H9 (cell line): Measurements from ENCODE around the gene POLE3. TPM values are rescaled to one million over a fixed set of nuclear protein-coding genes. Genes with fewer than 3 reads are reported as not detected.

Experiments
- DNase-seq: peaks from one replicate; pipeline ENCODE4 v3.0.0-alpha.2; 2017
- H2AFZ ChIP-seq: one replicate; pipeline ENCODE4 v1.6.1; 2013; ENCODE audit warnings: mild to moderate bottlenecking, low read length, control low read depth, moderate library complexity
- H2AK5ac ChIP-seq: 2 replicates; pipeline ENCODE4 v1.6.1; 2013; ENCODE audit warnings: low read length, control low read depth, mixed read lengths; ENCODE audit not compliant: insufficient read length
- H2BK120ac ChIP-seq: one replicate; pipeline ENCODE4 v1.6.1; 2013; ENCODE audit warnings: low read depth, mild to moderate bottlenecking, low read length, control low read depth, inconsistent platforms; ENCODE audit not compliant: poor library complexity, severe bottlenecking
- H2BK12ac ChIP-seq: 2 replicates; pipeline ENCODE4 v1.6.1; 2013; ENCODE audit warnings: low read length, control low read depth, mixed read lengths, low read depth; ENCODE audit not compliant: insufficient read length
- H2BK15ac ChIP-seq: 2 replicates; pipeline ENCODE4 v1.6.1; 2013; ENCODE audit warnings: low read depth, low read length, control low read depth
- H2BK20ac ChIP-seq: one replicate; pipeline ENCODE4 v1.6.1; 2013; ENCODE audit warnings: low read depth, mild to moderate bottlenecking, low read length, control low read depth, inconsistent platforms; ENCODE audit not compliant: poor library complexity, severe bottlenecking
- H2BK5ac ChIP-seq: 2 replicates; pipeline ENCODE4 v1.6.1; 2013; ENCODE audit warnings: low read length, control low read depth, mixed read lengths; ENCODE audit not compliant: insufficient read length
- H3K14ac ChIP-seq: 2 replicates; pipeline ENCODE4 v1.6.1; 2013; ENCODE audit warnings: low read length, control low read depth; ENCODE audit not compliant: insufficient read depth
- H3K18ac ChIP-seq: 2 replicates; pipeline ENCODE4 v1.6.1; 2013; ENCODE audit warnings: low read depth, mild to moderate bottlenecking, mixed read lengths, low read length, control low read depth; ENCODE audit not compliant: insufficient read length
- H3K23ac ChIP-seq: 2 replicates; pipeline ENCODE4 v1.6.1; 2013; ENCODE audit warnings: low read length, control low read depth, mixed read lengths, low read depth; ENCODE audit not compliant: insufficient read length
- H3K23me2 ChIP-seq: 2 replicates; pipeline ENCODE4 v1.6.1; 2013; ENCODE audit warnings: low read depth, mild to moderate bottlenecking, mixed read lengths, low read length, control low read depth; ENCODE audit not compliant: insufficient read length, poor library complexity, severe bottlenecking
- H3K27ac ChIP-seq: 2 replicates; pipeline ENCODE4 v1.5.1; 2013; ENCODE audit warnings: low read length, control low read depth, mixed read lengths, low read depth; ENCODE audit not compliant: insufficient read length
- H3K27me3 ChIP-seq: 2 replicates; pipeline ENCODE4 v1.6.1; 2013; ENCODE audit warnings: low read length, control low read depth, inconsistent platforms; ENCODE audit not compliant: insufficient read depth
- H3K4ac ChIP-seq: 2 replicates; pipeline ENCODE4 v1.6.1; 2013; ENCODE audit warnings: low read depth, mild to moderate bottlenecking, control low read depth, inconsistent platforms, low read length, moderate library complexity
- H3K4me1 ChIP-seq: 2 replicates; pipeline ENCODE4 v1.6.1; 2013; ENCODE audit warnings: low read length, control low read depth, inconsistent platforms; ENCODE audit not compliant: insufficient read depth
- H3K4me2 ChIP-seq: 2 replicates; pipeline ENCODE4 v1.6.1; 2013; ENCODE audit warnings: low read length, control low read depth, mixed read lengths; ENCODE audit not compliant: insufficient read length, insufficient read depth
- H3K56ac ChIP-seq: 2 replicates; pipeline ENCODE4 v1.6.1; 2013; ENCODE audit warnings: low read depth, mild to moderate bottlenecking, mixed read lengths, low read length, control low read depth; ENCODE audit not compliant: insufficient read length
- H3K79me1 ChIP-seq: 2 replicates; pipeline ENCODE4 v1.6.1; 2013; ENCODE audit warnings: low read depth, mild to moderate bottlenecking, moderate library complexity, low read length, control low read depth, inconsistent platforms; ENCODE audit not compliant: insufficient read depth, poor library complexity, severe bottlenecking
- H3K79me2 ChIP-seq: 2 replicates; pipeline ENCODE4 v1.6.1; 2013; ENCODE audit warnings: low read length, control low read depth, inconsistent platforms; ENCODE audit not compliant: insufficient read depth
- H3K9ac ChIP-seq: 2 replicates; pipeline ENCODE4 v1.6.1; 2013; ENCODE audit warnings: low read length, control low read depth, mixed read lengths; ENCODE audit not compliant: insufficient read length; ENCODE audit errors: extremely low read depth
- H3K9me3 ChIP-seq: one replicate; pipeline ENCODE4 v1.6.1; 2013; ENCODE audit warnings: low read depth, low read length, inconsistent platforms; ENCODE audit not compliant: control insufficient read depth
- H3T11ph ChIP-seq: one replicate; pipeline ENCODE4 v1.6.1; 2013; ENCODE audit warnings: mild to moderate bottlenecking, low read length, control low read depth, inconsistent platforms
- H4K20me1 ChIP-seq: one replicate; pipeline ENCODE4 v1.6.1; 2013; ENCODE audit not compliant: control insufficient read depth, insufficient read length, insufficient read depth
- H4K5ac ChIP-seq: 2 replicates; pipeline ENCODE4 v1.6.1; 2013; ENCODE audit warnings: low read depth, mild to moderate bottlenecking, mixed read lengths, low read length, control low read depth; ENCODE audit not compliant: insufficient read length
- H4K8ac ChIP-seq: replicated peaks from 2 replicates; pipeline ENCODE4 v1.6.1; 2013; ENCODE audit warnings: low read length, control low read depth, mixed read lengths, low read depth; ENCODE audit not compliant: insufficient read length
- H4K91ac ChIP-seq: 2 replicates; pipeline ENCODE4 v1.6.1; 2013; ENCODE audit warnings: low read depth, mild to moderate bottlenecking, moderate library complexity, mixed read lengths, low read length, control low read depth; ENCODE audit not compliant: insufficient read length
- H3K27ac Mint-ChIP-seq, 3 experiments: 2 replicates in 2 of 3; 3 replicates in 1 of 3; pipeline ENCODE4 v1.8.0; 2020 to 2021; ENCODE audit warnings: mixed read lengths in 3 of 3, mild to moderate bottlenecking in 1 of 3, moderate library complexity in 1 of 3
- H3K27me3 Mint-ChIP-seq: 2 replicates; pipeline ENCODE4 v1.8.0; 2021; ENCODE audit warnings: low read depth, mild to moderate bottlenecking, moderate library complexity, mixed read lengths
- H3K36me3 Mint-ChIP-seq, 3 experiments: 2 replicates in 2 of 3; 3 replicates in 1 of 3; pipeline ENCODE4 v1.8.0; 2020 to 2021; ENCODE audit warnings: low read depth in 3 of 3, mixed read lengths in 3 of 3; ENCODE audit not compliant: insufficient read depth in 1 of 3
- H3K4me1 Mint-ChIP-seq, 2 experiments: 2 replicates each; pipeline ENCODE4 v1.8.0; 2020; ENCODE audit warnings: mixed read lengths in 2 of 2
- H3K4me3 Mint-ChIP-seq, 2 experiments: 2 replicates in 1 of 2; 3 replicates in 1 of 2; pipeline ENCODE4 v1.8.0; 2020 to 2021; ENCODE audit warnings: mild to moderate bottlenecking in 2 of 2, mixed read lengths in 2 of 2, moderate library complexity in 1 of 2
- H3K9me3 Mint-ChIP-seq, 2 experiments: 2 replicates in 1 of 2; 3 replicates in 1 of 2; pipeline ENCODE4 v1.8.0; 2020; ENCODE audit warnings: mild to moderate bottlenecking in 2 of 2, mixed read lengths in 2 of 2, moderate library complexity in 1 of 2
- WGBS: extraction: QIAGEN DNeasy Blood & Tissue Kit; methylation state at CpG from one replicate; pipeline ENCODE4 v1.1.7; 2013; ENCODE audit warnings: missing lambda C conversion rate, low lambda C conversion rate, mixed read lengths; ENCODE audit not compliant: insufficient read length; ENCODE audit errors: extremely low coverage; 5-methylcytosine and 5-hydroxymethylcytosine counted together
- total RNA-seq: library from RNA; stranded (reverse); gene quantifications from 2 replicates; pipeline ENCODE4 v1.2.1, GENCODE V29; 2021
- TF ChIP-seq, protein P1 (sequence below): fragments of 200-600 bp; sonication (generic); conservative IDR thresholded peaks from 3 replicates; pipeline ENCODE4 v1.8.0; 2021; ENCODE audit warnings: antibody characterized with exemption, mild to moderate bottlenecking

The POLE3 gene
- total RNA-seq, 1 experiment from 2014 or later = 82.4 TPM

DNA sequence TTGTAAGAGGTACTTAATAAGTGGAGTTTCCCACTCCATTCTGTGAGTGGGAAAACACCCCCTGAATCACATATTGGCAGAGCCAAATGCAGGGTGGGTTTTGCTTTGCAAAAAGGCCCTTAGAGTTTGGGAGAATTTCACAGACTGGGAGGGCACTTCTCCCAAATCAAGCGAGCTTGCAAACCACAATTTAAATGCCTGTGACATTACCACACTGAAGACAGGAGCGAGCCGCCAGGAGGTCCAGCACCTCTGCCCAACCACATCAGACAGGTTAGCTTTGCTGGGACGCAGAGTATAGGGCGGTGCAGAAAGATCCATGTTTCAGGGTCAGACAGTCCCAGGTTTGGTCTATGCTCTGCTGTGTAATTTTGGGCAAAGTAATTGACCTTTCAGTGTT lies 11.7 kb downstream of the POLE3 start:
- TF ChIP-seq, protein P1, sequence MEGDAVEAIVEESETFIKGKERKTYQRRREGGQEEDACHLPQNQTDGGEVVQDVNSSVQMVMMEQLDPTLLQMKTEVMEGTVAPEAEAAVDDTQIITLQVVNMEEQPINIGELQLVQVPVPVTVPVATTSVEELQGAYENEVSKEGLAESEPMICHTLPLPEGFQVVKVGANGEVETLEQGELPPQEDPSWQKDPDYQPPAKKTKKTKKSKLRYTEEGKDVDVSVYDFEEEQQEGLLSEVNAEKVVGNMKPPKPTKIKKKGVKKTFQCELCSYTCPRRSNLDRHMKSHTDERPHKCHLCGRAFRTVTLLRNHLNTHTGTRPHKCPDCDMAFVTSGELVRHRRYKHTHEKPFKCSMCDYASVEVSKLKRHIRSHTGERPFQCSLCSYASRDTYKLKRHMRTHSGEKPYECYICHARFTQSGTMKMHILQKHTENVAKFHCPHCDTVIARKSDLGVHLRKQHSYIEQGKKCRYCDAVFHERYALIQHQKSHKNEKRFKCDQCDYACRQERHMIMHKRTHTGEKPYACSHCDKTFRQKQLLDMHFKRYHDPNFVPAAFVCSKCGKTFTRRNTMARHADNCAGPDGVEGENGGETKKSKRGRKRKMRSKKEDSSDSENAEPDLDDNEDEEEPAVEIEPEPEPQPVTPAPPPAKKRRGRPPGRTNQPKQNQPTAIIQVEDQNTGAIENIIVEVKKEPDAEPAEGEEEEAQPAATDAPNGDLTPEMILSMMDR = no peak
- Histone ChIP-seq H3K4me1 (no peaks in the 10 kb centered on the region), H2BK12ac (no peak overlapping the region), H3T11ph (no peak overlapping the region), H3K27ac (no peak overlapping the region), H2BK20ac (no peak overlapping the region), H3K27me3 (no peaks in the 10 kb centered on the region), H4K20me1 (no peaks in the 10 kb centered on the region), H2BK15ac (no peak overlapping the region), H3K23ac (no peak overlapping the region), H3K56ac (no peak overlapping the region), H3K79me2 (no peaks in the 10 kb centered on the region), H3K9ac (no peak overlapping the region), H3K4ac (no peak overlapping the region), H3K9me3 (no peaks in the 10 kb centered on the region), H3K79me1 (no peaks in the 10 kb centered on the region), H4K5ac (no peak overlapping the region), H3K18ac (no peak overlapping the region), H3K14ac (no peak overlapping the region), H4K91ac (no peak overlapping the region), H2AK5ac (no peak overlapping the region), H2AFZ (no peak overlapping the region), H3K23me2 (no peaks in the 10 kb centered on the region), H2BK5ac (no peak overlapping the region), H3K4me2 (no peak overlapping the region), H2BK120ac (no peak overlapping the region), H4K8ac (no peak overlapping the region)
- no peaks in the 10 kb centered on the region for H3K9me3 Mint-ChIP-seq
- H3K4me3 Mint-ChIP-seq = peak overlapping the region in 1 of 2 experiments; percentile 88; a peak in 1 of 5 replicates
- H3K36me3 Mint-ChIP-seq = peaks cover 0 to 3% (median 0%) of the 10 kb centered on the region in 3 experiments; a peak in 3 of 7 replicates
- no peak overlapping the region for H3K27ac Mint-ChIP-seq
- H3K4me1 Mint-ChIP-seq = peaks cover 6 to 11% of the 10 kb centered on the region in 2 experiments
- DNase-seq = no peak
- H3K27me3 Mint-ChIP-seq = no peaks in the 10 kb centered on the region; the same call in none of the 2 replicates
- WGBS = no CpG with 5 or more reads among the region's 5 CpGs
